Measurements from ENCODE around the gene ENSA.
"Not testable (repeated sequence)": the region's sequence is repeated elsewhere in the genome, so short reads cannot be mapped to it uniquely, and the experiment has no call there.

Gene ENSA

GRCh38 chr1:150629115-150629928 lies at the start of gene ENSA:
Gene ENSA, minus strand, starts transcription at chr1:150629612. Its CDS starts 142 bp downstream, at chr1:150629470.
- peak; percentile 93 to 94 for DNase-seq

GRCh38 chr1:150678988-150679387 lies 49.6 kb upstream of the ENSA start:
- DNase-seq: no peak

- DNase-seq: no peak
These were observed 45.5 kb upstream of the ENSA start for GRCh38 chr1:150674881-150675280.

- DNase-seq: no peak
These were observed 33.9 kb upstream of the ENSA start for GRCh38 chr1:150663321-150663720.

- DNase-seq: no peak
These were observed 33.4 kb upstream of the ENSA start for GRCh38 chr1:150662811-150663210.

- DNase-seq: no peak
These were observed 31.7 kb upstream of the ENSA start for GRCh38 chr1:150661156-150661555.

GRCh38 chr1:150660584-150660983 lies 31.2 kb upstream of the ENSA start:
- no peak for DNase-seq

- not testable (repeated sequence) for DNase-seq
These were observed 27.7 kb upstream of the ENSA start for GRCh38 chr1:150657064-150657463.

GRCh38 chr1:150654635-150655034 lies 25.2 kb upstream of the ENSA start:
- DNase-seq: not testable (repeated sequence)

GRCh38 chr1:150650193-150650592 lies 20.8 kb upstream of the ENSA start:
- no peak for DNase-seq

GRCh38 chr1:150649441-150650075 lies 20.1 kb upstream of the ENSA start:
- DNase-seq: no peak

GRCh38 chr1:150642296-150642695 lies 12.9 kb upstream of the ENSA start:
- no peak for DNase-seq

GRCh38 chr1:150641126-150641815 lies 11.9 kb upstream of the ENSA start:
- not testable (repeated sequence) for DNase-seq

- not testable (repeated sequence) for DNase-seq
These were observed 9.0 kb upstream of the ENSA start for GRCh38 chr1:150638430-150638829.

- not testable (repeated sequence) for DNase-seq
These were observed 5.6 kb upstream of the ENSA start for GRCh38 chr1:150634839-150635622.

- no peak for DNase-seq
These were observed 672 bp downstream of the ENSA start for GRCh38 chr1:150628766-150629114.

GRCh38 chr1:150627826-150628410 lies 1.5 kb downstream of the ENSA start:
- no peak for DNase-seq

GRCh38 chr1:150626150-150626549 lies 3.3 kb downstream of the ENSA start:
- peak; percentile 53 to 55 for DNase-seq

- not testable (repeated sequence) for DNase-seq
These were observed 4.9 kb downstream of the ENSA start for GRCh38 chr1:150624546-150624945.

GRCh38 chr1:150624134-150624533 lies 5.3 kb downstream of the ENSA start:
- not testable (repeated sequence) for DNase-seq

GRCh38 chr1:150622303-150622975 lies 7.0 kb downstream of the ENSA start:
- DNase-seq: no peak

Data from stimulated activated CD4-positive, alpha-beta T cell treated with anti-CD3 and anti-CD28 coated beads, Interleukin-2, amount 100 ng/mL, for 24 hours (primary cell).